Breast epithelium (tissue), 4 donors: ENCODE data around the gene TMEM8B. TPM values are rescaled to one million over a fixed set of nuclear protein-coding genes. Genes with fewer than 3 reads are reported as not detected.

ENCODE experiments used
- DNase-seq, 2 donors: peaks; one replicate each; pipeline ENCODE4 v3.0.0-alpha.2; 2019; ENCODE audit warnings: low spot score in 2 of 2
- H3K27ac ChIP-seq, 2 donors: fragments of 200-600 bp; sonication (generic) in 1 of 2; one replicate each; pipeline ENCODE4 v1.5.1; 2016 to 2019; ENCODE audit warnings: mild to moderate bottlenecking in 1 of 2
- H3K27me3 ChIP-seq, 2 donors: fragments of 200-600 bp; sonication (generic) in 1 of 2; one replicate each; pipeline versions ENCODE4 v1.5.1 to v1.6.0; 2017 to 2019; ENCODE audit warnings: control low read depth in 1 of 2, mild to moderate bottlenecking in 1 of 2
- H3K36me3 ChIP-seq: fragments of 200-600 bp; one replicate; pipeline ENCODE4 v1.5.1; 2019
- H3K4me1 ChIP-seq, 2 donors: fragments of 200-600 bp; sonication (generic); one replicate each; pipeline ENCODE4 v1.5.1; 2016 to 2019; ENCODE audit warnings: control low read depth in 1 of 2
- H3K4me3 ChIP-seq, 3 donors: fragments of 200-600 bp; sonication (generic); 1 replicate in 2 of 3; 2 replicates in 1 of 3; pipeline ENCODE4 v1.5.1; 2016 to 2019; ENCODE audit warnings: mild to moderate bottlenecking in 3 of 3, moderate library complexity in 2 of 3
- H3K9me3 ChIP-seq, 2 donors: fragments of 200-600 bp; sonication (generic) in 1 of 2; one replicate each; pipeline ENCODE4 v1.5.1; 2016 to 2019; ENCODE audit warnings: control low read depth in 1 of 2
- POLR2A ChIP-seq: fragments of 450-650 bp; IDR thresholded peaks from one replicate; pipeline ENCODE4 v1.6.1; 2016; ENCODE audit warnings: antibody characterized with exemption, mild to moderate bottlenecking, moderate library complexity
- POLR2AphosphoS5 ChIP-seq, 3 donors: sonication (generic); formaldehyde crosslinking; IDR thresholded peaks; one replicate each; pipeline ENCODE4 v1.6.1; 2017; ENCODE audit warnings: antibody characterized with exemption in 3 of 3
- intact Hi-C: fragments of 100-400 bp; cut with DNase I; formaldehyde crosslinking; loops from one replicate; pipeline ENCODE4 v1.15.1; 2023; ENCODE audit warnings: low total_unique reads
- total RNA-seq, 3 donors: library from RNA; depleted of rRNA; stranded (reverse); fragments of >200 nt; gene quantifications; one replicate each; pipeline ENCODE4 v1.1.0, GENCODE V29; 2016
- TF ChIP-seq, protein P1 (sequence below), 3 donors: fragments of 450-650 bp; IDR thresholded peaks; one replicate each; pipeline ENCODE4 v1.5.1; 2016 to 2017; ENCODE audit warnings: antibody characterized with exemption in 3 of 3, mild to moderate bottlenecking in 3 of 3, moderate library complexity in 3 of 3

The TMEM8B gene
- total RNA-seq, 3 donors from 2014 or later: 4.9 to 7.9 (median 6.7) TPM

DNA sequence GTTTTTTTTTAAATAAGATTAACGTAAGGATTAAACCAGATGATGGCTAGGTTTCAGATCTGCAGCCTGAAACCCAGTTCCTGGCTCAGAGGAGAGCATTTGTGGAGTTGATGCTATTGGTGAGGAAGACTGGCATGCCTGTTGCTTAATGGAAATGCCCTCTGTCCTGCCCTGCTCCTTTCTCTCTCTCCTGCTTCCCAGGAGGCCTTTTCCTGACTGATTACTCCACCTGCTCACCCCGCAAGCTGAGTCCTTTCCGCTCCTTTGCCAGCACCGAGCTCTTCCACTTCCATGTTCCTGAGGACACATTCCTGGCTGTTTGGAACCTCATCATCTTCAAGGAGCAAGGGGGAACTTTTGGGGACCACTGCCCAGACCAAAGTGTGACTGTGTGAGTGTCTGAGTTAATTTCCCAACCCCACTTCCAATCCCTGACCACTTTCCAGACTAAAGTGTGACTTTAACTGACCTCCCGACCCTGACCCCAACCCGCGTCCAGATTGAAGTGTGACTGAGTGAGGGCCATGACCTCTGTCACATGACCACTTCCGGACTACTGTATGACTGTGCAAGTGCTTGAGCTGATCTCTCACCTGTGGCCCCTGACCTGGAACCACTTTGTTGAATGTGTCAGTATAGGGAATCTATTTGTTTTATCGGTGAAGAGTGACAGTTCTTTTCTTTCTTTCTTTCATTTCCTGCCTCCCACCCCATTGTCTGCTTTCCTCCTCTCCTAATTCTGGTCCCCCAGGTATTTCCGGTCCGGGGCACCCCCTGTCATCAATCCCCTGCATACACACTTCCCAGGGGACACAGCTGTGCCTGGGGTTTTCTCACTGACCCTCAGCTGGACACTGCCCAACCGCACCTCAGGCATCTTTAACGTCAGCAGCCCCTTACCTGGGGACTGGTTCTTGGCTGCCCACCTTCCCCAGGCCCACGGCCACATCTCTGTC is 5.5 kb downstream of the TMEM8B start:
- intact Hi-C loops: loop anchor here (5.0 to 10.0 kb wide), 2 partner anchors 177 to 1900 kb away; partner anchors contain the start of genes CCDC107 and RMRP
- Histone ChIP-seq H3K9me3 (no peaks in the 10 kb centered on the region), H3K36me3 (no peaks in the 10 kb centered on the region), H3K27me3 (no peaks in the 10 kb centered on the region), H3K4me3 (no peak overlapping the region), H3K27ac (peak overlapping the region; percentile 85 to 93), H3K4me1 (peaks cover 4 to 16% of the 10 kb centered on the region in 2 donors)
- DNase-seq: no peak
- TF ChIP-seq, protein P1, sequence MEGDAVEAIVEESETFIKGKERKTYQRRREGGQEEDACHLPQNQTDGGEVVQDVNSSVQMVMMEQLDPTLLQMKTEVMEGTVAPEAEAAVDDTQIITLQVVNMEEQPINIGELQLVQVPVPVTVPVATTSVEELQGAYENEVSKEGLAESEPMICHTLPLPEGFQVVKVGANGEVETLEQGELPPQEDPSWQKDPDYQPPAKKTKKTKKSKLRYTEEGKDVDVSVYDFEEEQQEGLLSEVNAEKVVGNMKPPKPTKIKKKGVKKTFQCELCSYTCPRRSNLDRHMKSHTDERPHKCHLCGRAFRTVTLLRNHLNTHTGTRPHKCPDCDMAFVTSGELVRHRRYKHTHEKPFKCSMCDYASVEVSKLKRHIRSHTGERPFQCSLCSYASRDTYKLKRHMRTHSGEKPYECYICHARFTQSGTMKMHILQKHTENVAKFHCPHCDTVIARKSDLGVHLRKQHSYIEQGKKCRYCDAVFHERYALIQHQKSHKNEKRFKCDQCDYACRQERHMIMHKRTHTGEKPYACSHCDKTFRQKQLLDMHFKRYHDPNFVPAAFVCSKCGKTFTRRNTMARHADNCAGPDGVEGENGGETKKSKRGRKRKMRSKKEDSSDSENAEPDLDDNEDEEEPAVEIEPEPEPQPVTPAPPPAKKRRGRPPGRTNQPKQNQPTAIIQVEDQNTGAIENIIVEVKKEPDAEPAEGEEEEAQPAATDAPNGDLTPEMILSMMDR (IDR thresholded peaks at IDR 0.05): no peak
- no peak for TF ChIP-seq POLR2A
- TF ChIP-seq POLR2AphosphoS5 (IDR thresholded peaks at IDR 0.05): no peak

DNA sequence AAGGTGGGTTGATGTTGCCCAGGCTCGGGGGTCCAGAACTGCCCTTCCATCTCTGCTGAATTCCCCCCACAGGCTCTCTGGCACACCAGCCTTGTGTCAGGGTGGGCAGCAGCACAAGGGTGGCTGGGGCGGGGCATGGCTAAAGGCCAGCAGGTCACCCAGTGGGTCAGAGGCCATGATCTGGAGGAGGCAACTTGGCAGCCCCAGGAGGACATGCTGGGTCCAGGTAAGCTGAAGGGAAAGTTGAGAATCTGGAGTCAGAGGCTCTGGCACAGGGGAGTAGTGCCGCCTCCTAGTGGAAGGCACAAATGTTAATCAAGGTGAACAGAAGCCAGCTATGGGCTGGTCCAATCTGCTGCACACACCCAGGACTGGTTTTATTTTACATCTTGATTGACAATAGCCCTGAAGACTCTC is 6.2 kb downstream of the TMEM8B start:
- no peak overlapping the region for H3K4me3 ChIP-seq
- no peaks in the 10 kb centered on the region for H3K9me3 ChIP-seq
- peaks cover 4 to 16% of the 10 kb centered on the region in 2 donors for H3K4me1 ChIP-seq
- intact Hi-C loops: loop anchor here (10.0 kb wide), 1 partner anchor 1900 kb away; no protein-coding TSS in a partner anchor
- peak overlapping the region; percentile 85 to 93 for H3K27ac ChIP-seq
- no peak for DNase-seq
- H3K36me3 ChIP-seq: no peaks in the 10 kb centered on the region
- TF ChIP-seq, protein P1 (IDR thresholded peaks at IDR 0.05): peak in 1 of 3 donors; percentile 17
- TF ChIP-seq POLR2AphosphoS5 (IDR thresholded peaks at IDR 0.05): no peak
- TF ChIP-seq POLR2A: no peak
- H3K27me3 ChIP-seq: no peaks in the 10 kb centered on the region

DNA sequence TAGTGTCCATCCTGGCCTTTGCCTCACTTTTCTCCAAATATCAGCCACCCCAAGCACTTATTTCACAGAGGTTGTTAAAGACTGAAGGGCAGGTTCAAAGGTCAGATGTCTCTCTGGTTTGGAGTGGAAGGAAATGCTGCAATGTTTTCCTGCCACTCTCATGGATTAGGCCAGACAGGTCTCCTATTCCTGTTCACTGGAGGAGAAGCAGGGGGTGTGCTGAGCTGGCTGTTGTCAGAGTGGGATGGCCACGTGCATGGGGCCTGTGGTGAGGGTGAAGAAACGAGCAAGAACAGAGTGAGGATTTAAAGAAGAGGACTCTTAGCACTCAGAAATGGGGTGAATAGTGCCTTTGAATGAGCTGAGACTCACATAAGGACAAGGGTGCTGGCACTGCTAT is 6.7 kb downstream of the TMEM8B start:
- no peak for DNase-seq
- peak overlapping the region in 1 of 2 donors; percentile 93 for H3K27ac ChIP-seq

DNA sequence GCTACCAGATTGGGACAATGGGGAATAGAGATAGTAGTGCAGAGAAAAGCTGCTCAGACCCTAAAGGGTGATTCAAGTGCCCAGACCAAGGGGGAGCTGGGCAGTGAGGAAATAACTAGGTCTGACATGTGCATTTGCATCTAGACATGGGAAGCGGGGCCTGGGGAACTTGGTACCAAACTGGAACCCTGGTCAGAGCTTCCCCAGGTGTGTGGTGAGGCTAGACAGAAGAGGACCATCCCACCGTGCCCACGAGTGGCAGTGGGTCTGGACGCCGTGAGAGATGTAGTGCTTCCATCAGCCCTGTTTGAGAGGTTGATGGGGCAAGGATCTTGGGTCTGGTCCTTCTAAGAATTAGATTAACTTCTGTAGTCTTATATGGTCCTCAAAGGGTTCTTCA is 7.6 kb downstream of the TMEM8B start:
- intact Hi-C loops: loop anchor here (10.0 kb wide), 1 partner anchor 1898 kb away; no protein-coding TSS in a partner anchor
- Histone ChIP-seq H3K9me3 (no peaks in the 10 kb centered on the region), H3K27me3 (no peaks in the 10 kb centered on the region), H3K36me3 (no peaks in the 10 kb centered on the region), H3K4me1 (peaks cover 4 to 15% of the 10 kb centered on the region in 2 donors), H3K4me3 (no peak overlapping the region), H3K27ac (no peak overlapping the region)
- no peak for DNase-seq
- TF ChIP-seq POLR2AphosphoS5 (IDR thresholded peaks at IDR 0.05): no peak
- TF ChIP-seq POLR2A: no peak
- TF ChIP-seq, protein P1 (IDR thresholded peaks at IDR 0.05): no peak

More for the DNA sequence above, 6.7 kb downstream of the TMEM8B start:
- intact Hi-C loops: loop anchor here (10.0 kb wide), 1 partner anchor 1899 kb away; no protein-coding TSS in a partner anchor
- H3K9me3 ChIP-seq: no peaks in the 10 kb centered on the region
- H3K4me1 ChIP-seq: peaks cover 4 to 16% of the 10 kb centered on the region in 2 donors
- TF ChIP-seq POLR2AphosphoS5 (IDR thresholded peaks at IDR 0.05) (no peak), POLR2A (no peak)
- TF ChIP-seq, protein P1 (IDR thresholded peaks at IDR 0.05): no peak
- H3K36me3 ChIP-seq: no peaks in the 10 kb centered on the region
- no peaks in the 10 kb centered on the region for H3K27me3 ChIP-seq
- H3K4me3 ChIP-seq: no peak overlapping the region

DNA sequence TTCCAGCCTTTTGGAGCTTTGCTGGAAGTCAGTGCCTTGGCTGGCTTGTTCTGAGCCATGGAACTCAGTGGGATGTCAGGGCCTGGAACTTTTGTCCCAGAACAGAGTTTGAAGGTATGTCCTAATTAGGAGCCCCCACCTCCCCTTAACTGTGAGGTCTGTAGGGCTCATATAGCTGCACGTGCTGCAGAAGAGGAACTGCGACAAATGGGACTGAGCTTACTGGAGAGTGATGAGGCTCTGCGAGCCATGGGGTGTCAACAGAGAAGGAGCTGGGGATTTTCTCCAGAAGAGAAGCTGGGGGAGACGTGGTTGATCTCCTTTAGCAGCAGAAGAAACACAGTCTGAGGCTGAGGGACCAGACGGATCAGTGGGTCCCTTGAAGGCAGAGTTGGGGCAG is 10.9 kb downstream of the TMEM8B start:
- Histone ChIP-seq H3K4me1 (peaks cover 3 to 7% of the 10 kb centered on the region in 2 donors), H3K27ac (no peak overlapping the region), H3K9me3 (no peaks in the 10 kb centered on the region), H3K27me3 (no peaks in the 10 kb centered on the region), H3K4me3 (no peak overlapping the region), H3K36me3 (no peaks in the 10 kb centered on the region)
- DNase-seq: no peak
- TF ChIP-seq POLR2AphosphoS5 (IDR thresholded peaks at IDR 0.05) (no peak), POLR2A (no peak)
- TF ChIP-seq, protein P1 (IDR thresholded peaks at IDR 0.05): no peak
- intact Hi-C loops: loop anchor here (10.0 kb wide), 1 partner anchor 1895 kb away; no protein-coding TSS in a partner anchor
